Cardiac fibroblast (primary cell): ENCODE measurements around the gene TMTC2.
A peak's percentile ranks its signal among the peaks of the same experiment; 100 is the strongest.

ENCODE experiments used
- DNase-seq, 2 donors: peaks; one replicate each; pipeline versions ENCODE4 v3.0.0 to v3.0.0-alpha.2; 2010; ENCODE audit warnings: low read depth in 2 of 2
- H3K4me3 ChIP-seq, 2 donors: replicated peaks in 1 of 2; 1 replicate in 1 of 2; 2 replicates in 1 of 2; pipeline ENCODE4 v1.5.1; 2011; ENCODE audit warnings: low read depth in 2 of 2, low read length in 2 of 2, mild to moderate bottlenecking in 2 of 2, moderate library complexity in 1 of 2
- CTCF ChIP-seq: IDR thresholded peaks from one replicate; pipeline ENCODE4 v1.5.1; 2011; ENCODE audit warnings: low read depth, mild to moderate bottlenecking, low read length, inconsistent platforms

TMTC2 gene

GRCh38 chr12:83075471-83075870 lies 388.8 kb downstream of the TMTC2 start:
- no peak overlapping the region for H3K4me3 ChIP-seq
- no peak for DNase-seq
- no peak for TF ChIP-seq CTCF

GRCh38 chr12:83077041-83077440 lies 390.3 kb downstream of the TMTC2 start:
- H3K4me3 ChIP-seq: no peak overlapping the region
- TF ChIP-seq CTCF: no peak
- no peak for DNase-seq

- H3K4me3 ChIP-seq: no peak overlapping the region
- no peak for DNase-seq
- no peak for TF ChIP-seq CTCF
These were observed 396.1 kb downstream of the TMTC2 start for GRCh38 chr12:83082690-83083276.

- DNase-seq: no peak
- no peak overlapping the region for H3K4me3 ChIP-seq
- TF ChIP-seq CTCF: no peak
These were observed 396.9 kb downstream of the TMTC2 start for GRCh38 chr12:83083616-83084015.

- DNase-seq: peak in 1 of 2 donors; percentile 1
- TF ChIP-seq CTCF: no peak
- H3K4me3 ChIP-seq: no peak overlapping the region
These were observed 398.0 kb downstream of the TMTC2 start for GRCh38 chr12:83084516-83085234.

- no peak overlapping the region for H3K4me3 ChIP-seq
- TF ChIP-seq CTCF: no peak
- DNase-seq: no peak
These were observed 399.3 kb downstream of the TMTC2 start for GRCh38 chr12:83086023-83086422.
